MM.1S (cell line): ENCODE data around the gene SYN1.

Experiments
- DNase-seq: peaks from one replicate; pipeline ENCODE4 v3.0.0-alpha.2; 2015
- H2AFZ ChIP-seq: fragments of 300-600 bp; sonication (generic); 2 replicates; pipeline ENCODE4 v1.6.0; 2016; ENCODE audit warnings: antibody characterized with exemption, low read length
- H3F3A ChIP-seq: fragments of 300-600 bp; sonication (generic); 2 replicates; pipeline ENCODE4 v1.6.1; 2016; ENCODE audit warnings: mild to moderate bottlenecking, antibody characterized with exemption, low read length, moderate library complexity, mixed read lengths; ENCODE audit not compliant: insufficient read depth
- H3K27ac ChIP-seq: fragments of 300-600 bp; sonication (generic); 2 replicates; pipeline ENCODE4 v1.5.1; 2016; ENCODE audit warnings: mild to moderate bottlenecking, low read length
- H3K27me3 ChIP-seq: fragments of 300-600 bp; sonication (generic); replicated peaks from 2 replicates; pipeline ENCODE4 v1.6.0; 2016; ENCODE audit warnings: low read length; ENCODE audit not compliant: insufficient read depth
- H3K36me3 ChIP-seq: fragments of 300-600 bp; sonication (generic); replicated peaks from 2 replicates; pipeline ENCODE4 v1.6.1; 2016; ENCODE audit warnings: mild to moderate bottlenecking, low read length, mixed read lengths; ENCODE audit not compliant: insufficient read depth
- H3K4me1 ChIP-seq: fragments of 300-600 bp; sonication (generic); 2 replicates; pipeline ENCODE4 v1.6.1; 2016; ENCODE audit warnings: low read length, mixed read lengths
- H3K4me2 ChIP-seq: fragments of 300-600 bp; sonication (generic); 2 replicates; pipeline ENCODE4 v1.6.0; 2016; ENCODE audit warnings: low read depth, low read length
- H3K4me3 ChIP-seq: fragments of 300-600 bp; sonication (generic); 2 replicates; pipeline ENCODE4 v1.5.1; 2016; ENCODE audit warnings: low read length, mixed read lengths
- H3K79me2 ChIP-seq: fragments of 300-600 bp; sonication (generic); 2 replicates; pipeline ENCODE4 v1.6.1; 2016; ENCODE audit warnings: mixed run types, low read length, mixed read lengths
- H3K9ac ChIP-seq: fragments of 300-600 bp; sonication (generic); 2 replicates; pipeline ENCODE4 v1.6.1; 2016; ENCODE audit warnings: low read length, mixed read lengths
- H3K9me2 ChIP-seq: fragments of 300-600 bp; sonication (generic); replicated peaks from 2 replicates; pipeline ENCODE4 v1.6.1; 2016; ENCODE audit warnings: mild to moderate bottlenecking, low read length, mixed read lengths; ENCODE audit not compliant: insufficient read depth
- H3K9me3 ChIP-seq: fragments of 300-600 bp; sonication (generic); replicated peaks from 2 replicates; pipeline ENCODE4 v1.6.1; 2016; ENCODE audit warnings: mild to moderate bottlenecking, low read length, mixed read lengths; ENCODE audit not compliant: insufficient read depth
- H4K20me1 ChIP-seq: fragments of 300-600 bp; sonication (generic); 2 replicates; pipeline ENCODE4 v1.6.1; 2016; ENCODE audit warnings: mild to moderate bottlenecking, low read length, moderate library complexity, mixed read lengths; ENCODE audit not compliant: insufficient read depth
- CTCF ChIP-seq: fragments of 300-600 bp; sonication (generic); IDR thresholded peaks from 2 replicates; pipeline ENCODE4 v1.5.1; 2016; ENCODE audit warnings: antibody characterized with exemption, low read length, mixed read lengths
- EZH2 ChIP-seq: fragments of 300-600 bp; sonication (generic); optimal IDR thresholded peaks from 2 replicates; pipeline ENCODE3; 2017; ENCODE audit warnings: low read depth, mild to moderate bottlenecking, antibody characterized with exemption, low read length, mixed read lengths
- EZH2phosphoT487 ChIP-seq: fragments of 300-600 bp; sonication (generic); IDR thresholded peaks from 2 replicates; pipeline ENCODE4 v1.6.1; 2018; ENCODE audit warnings: antibody characterized with exemption, low read length

Gene SYN1

GRCh38 chrX:47586043-47586787 is 33.4 kb downstream of the SYN1 start:
- Histone ChIP-seq H3K27ac (no peak overlapping the region), H4K20me1 (no peaks in the 10 kb centered on the region), H3K4me1 (0 out of 2 replicates have a peak, but pooled peaks cover 5% of the 10 kb centered on the region), H3K4me2 (no peak overlapping the region), H3K36me3 (no peaks in the 10 kb centered on the region), H3K27me3 (no peaks in the 10 kb centered on the region), H3K79me2 (no peaks in the 10 kb centered on the region), H2AFZ (no peak overlapping the region), H3K9me3 (no peaks in the 10 kb centered on the region), H3K4me3 (no peak overlapping the region), H3F3A (no peaks in the 10 kb centered on the region), H3K9me2 (no peaks in the 10 kb centered on the region), H3K9ac (no peak overlapping the region)
- TF ChIP-seq EZH2phosphoT487 (no peak), EZH2 (no peak), CTCF (no peak)
- DNase-seq = no peak

- H3K27ac ChIP-seq = no peak overlapping the region
- no peak overlapping the region for H2AFZ ChIP-seq
- H3K4me2 ChIP-seq = no peak overlapping the region
Measured at GRCh38 chrX:47585273-47585672, 34.4 kb downstream of the SYN1 start.

GRCh38 chrX:47584714-47585113 is 34.9 kb downstream of the SYN1 start:
- TF ChIP-seq EZH2 = no peak
- Histone ChIP-seq H4K20me1 (no peaks in the 10 kb centered on the region), H3K9me2 (no peaks in the 10 kb centered on the region), H3K27me3 (no peaks in the 10 kb centered on the region), H3K27ac (no peak overlapping the region), H3K4me1 (0 out of 2 replicates have a peak, but pooled peaks cover 5% of the 10 kb centered on the region), H3K9me3 (no peaks in the 10 kb centered on the region), H3K9ac (no peak overlapping the region), H2AFZ (no peak overlapping the region), H3K4me3 (no peak overlapping the region), H3K36me3 (no peaks in the 10 kb centered on the region), H3F3A (no peaks in the 10 kb centered on the region), H3K79me2 (no peaks in the 10 kb centered on the region), H3K4me2 (no peak overlapping the region)
- DNase-seq = no peak

More at GRCh38 chrX:47585273-47585672, 34.4 kb downstream of the SYN1 start:
- Histone ChIP-seq H3K27me3 (no peaks in the 10 kb centered on the region), H3K9ac (no peak overlapping the region), H3K36me3 (no peaks in the 10 kb centered on the region), H3F3A (no peaks in the 10 kb centered on the region), H3K79me2 (no peaks in the 10 kb centered on the region), H4K20me1 (no peaks in the 10 kb centered on the region), H3K4me1 (0 out of 2 replicates have a peak, but pooled peaks cover 5% of the 10 kb centered on the region), H3K4me3 (no peak overlapping the region), H3K9me2 (no peaks in the 10 kb centered on the region), H3K9me3 (no peaks in the 10 kb centered on the region)
- DNase-seq = no peak
- TF ChIP-seq CTCF (no peak), EZH2phosphoT487 (no peak), EZH2 (no peak)
